Activated naive CD8-positive, alpha-beta T cell treated with anti-CD3 and anti-CD28 coated beads, Interleukin-2, amount 50 U/mL, for 24 hours (primary cell): ENCODE measurements around the gene KRT12.

Source experiments
- ATAC-seq: fragments of 150-1000 bp; cut with Tn5 transposase; one replicate; pipeline ENCODE4 v1.10.0; 2021
- DNase-seq: peaks from one replicate; pipeline ENCODE4 v3.0.0; 2021
- H3K27ac Mint-ChIP-seq: one replicate; pipeline ENCODE4 v1.8.0; 2021; ENCODE audit warnings: mild to moderate bottlenecking, mixed read lengths
- H3K27me3 Mint-ChIP-seq: one replicate; pipeline ENCODE4 v1.8.0; 2021; ENCODE audit warnings: mixed read lengths
- H3K36me3 Mint-ChIP-seq: one replicate; pipeline ENCODE4 v1.8.0; 2021; ENCODE audit warnings: low read depth, mixed read lengths
- H3K4me1 Mint-ChIP-seq: one replicate; pipeline ENCODE4 v1.8.0; 2021; ENCODE audit warnings: mixed read lengths
- H3K4me3 Mint-ChIP-seq: one replicate; pipeline ENCODE4 v1.8.0; 2021; ENCODE audit warnings: mild to moderate bottlenecking, moderate library complexity, mixed read lengths
- H3K9me3 Mint-ChIP-seq: one replicate; pipeline ENCODE4 v1.8.0; 2021; ENCODE audit warnings: mixed read lengths

The KRT12 gene

DNA sequence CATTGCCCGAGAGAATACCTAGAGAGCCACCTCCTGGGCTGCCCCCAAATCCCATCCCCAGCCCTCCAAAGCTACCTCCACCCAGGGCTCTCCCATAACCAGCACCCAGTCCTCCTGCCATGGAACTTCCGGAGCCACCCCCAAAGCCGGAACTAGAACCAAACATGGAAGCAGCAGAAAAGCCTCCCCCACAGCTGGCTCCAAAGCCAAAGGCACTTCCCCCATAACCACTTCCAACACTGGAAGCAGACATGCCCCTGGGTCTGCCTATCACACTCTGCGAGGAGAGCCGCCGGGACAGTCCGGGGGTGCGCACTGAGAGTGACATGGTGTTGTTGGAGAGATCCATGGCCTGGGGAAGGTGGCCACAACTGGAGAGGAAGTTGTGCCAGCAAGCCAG, at the start of gene KRT12:
KRT12 (minus strand) TSS at position 386 of the 400 bp plus-strand sequence; CDS start at position 349, 37 bp downstream.
- no peak for ATAC-seq
- no peak within 1 kb of the TSS for H3K4me3 Mint-ChIP-seq
- H3K36me3 Mint-ChIP-seq, result no peaks in the 10 kb centered on the region
- DNase-seq, result no peak
- peaks cover 27% of the 10 kb centered on the region for H3K27me3 Mint-ChIP-seq
- no peak within 1 kb of the TSS for H3K27ac Mint-ChIP-seq
- H3K9me3 Mint-ChIP-seq, result no peaks in the 10 kb centered on the region
- no peaks in the 10 kb centered on the region for H3K4me1 Mint-ChIP-seq

- H3K9me3 Mint-ChIP-seq, result no peaks in the 10 kb centered on the region
- no peak for DNase-seq
- no peak overlapping the region for H3K4me3 Mint-ChIP-seq
- ATAC-seq, result no peak
- H3K4me1 Mint-ChIP-seq, result peaks cover 9% of the 10 kb centered on the region
- H3K27ac Mint-ChIP-seq, result no peak overlapping the region
- H3K27me3 Mint-ChIP-seq, result no peaks in the 10 kb centered on the region
- H3K36me3 Mint-ChIP-seq, result no peaks in the 10 kb centered on the region
Observed at GRCh38 chr17:40916366-40916765, 49.3 kb upstream of the KRT12 start.

GRCh38 chr17:40915721-40916256, 48.8 kb upstream of the KRT12 start:
- DNase-seq (no peak), ATAC-seq (no peak)
- no peak overlapping the region for H3K27ac Mint-ChIP-seq
- H3K36me3 Mint-ChIP-seq, result no peaks in the 10 kb centered on the region
- no peaks in the 10 kb centered on the region for H3K9me3 Mint-ChIP-seq
- peaks cover 3% of the 10 kb centered on the region for H3K4me1 Mint-ChIP-seq
- no peaks in the 10 kb centered on the region for H3K27me3 Mint-ChIP-seq
- H3K4me3 Mint-ChIP-seq, result no peak overlapping the region

DNA sequence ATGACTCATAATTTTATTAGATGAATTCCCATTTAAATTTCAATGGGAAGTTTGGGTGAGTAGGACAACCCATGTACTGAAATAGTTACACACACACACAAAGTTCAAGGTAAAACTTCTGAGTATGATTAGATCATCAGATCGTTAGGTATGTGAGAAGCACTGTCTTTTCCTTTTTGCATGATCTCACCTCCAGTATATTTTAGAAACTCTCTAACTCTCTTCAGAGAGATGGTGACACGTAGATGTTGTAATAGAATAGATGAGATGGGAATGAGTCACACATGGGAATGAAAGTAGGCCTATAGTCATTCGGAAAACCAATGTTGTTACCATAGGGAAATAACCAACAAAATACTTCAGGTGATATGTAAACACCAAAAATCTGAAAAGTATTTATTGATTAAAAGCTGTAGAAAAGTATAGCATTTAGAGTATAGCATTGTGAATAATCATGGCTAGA, 48.2 kb upstream of the KRT12 start:
- no peak overlapping the region for H3K4me3 Mint-ChIP-seq
- H3K4me1 Mint-ChIP-seq, result peaks cover 3% of the 10 kb centered on the region
- H3K9me3 Mint-ChIP-seq, result no peaks in the 10 kb centered on the region
- no peaks in the 10 kb centered on the region for H3K36me3 Mint-ChIP-seq
- DNase-seq (no peak), ATAC-seq (peak; percentile 73)
- no peak overlapping the region for H3K27ac Mint-ChIP-seq
- H3K27me3 Mint-ChIP-seq, result no peaks in the 10 kb centered on the region

GRCh38 chr17:40914075-40914855, 47.2 kb upstream of the KRT12 start:
- H3K4me1 Mint-ChIP-seq, result peaks cover 3% of the 10 kb centered on the region
- no peak overlapping the region for H3K4me3 Mint-ChIP-seq
- H3K36me3 Mint-ChIP-seq, result no peaks in the 10 kb centered on the region
- H3K27me3 Mint-ChIP-seq, result no peaks in the 10 kb centered on the region
- no peaks in the 10 kb centered on the region for H3K9me3 Mint-ChIP-seq
- DNase-seq (no peak), ATAC-seq (no peak)
- H3K27ac Mint-ChIP-seq, result no peak overlapping the region

GRCh38 chr17:40912486-40913210, 45.6 kb upstream of the KRT12 start:
- Mint-ChIP-seq H3K36me3 (no peaks in the 10 kb centered on the region), H3K4me3 (no peak overlapping the region), H3K27ac (no peak overlapping the region), H3K4me1 (peaks cover 3% of the 10 kb centered on the region), H3K27me3 (peaks cover 15% of the 10 kb centered on the region), H3K9me3 (no peaks in the 10 kb centered on the region)
- ATAC-seq (no peak), DNase-seq (no peak)

DNA sequence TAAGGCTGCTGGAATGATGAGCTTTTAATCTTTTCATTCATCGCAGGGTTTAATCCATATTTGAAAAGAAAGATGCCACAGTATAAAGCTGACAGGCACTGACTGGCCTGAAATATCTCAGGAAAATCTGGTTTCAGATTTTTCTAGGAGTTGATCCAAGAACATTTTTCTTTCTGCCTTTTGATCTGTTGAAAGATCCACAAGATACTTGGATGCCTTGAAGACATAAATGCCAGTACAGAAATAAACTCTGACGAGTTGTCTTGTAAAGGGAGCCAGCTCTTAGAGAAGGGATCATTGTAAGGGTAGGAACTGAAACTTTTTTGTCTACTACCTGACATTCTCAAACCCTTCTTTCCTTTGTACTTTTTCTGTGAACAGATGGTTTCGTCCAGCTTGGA, 43.4 kb upstream of the KRT12 start:
- Mint-ChIP-seq H3K27ac (no peak overlapping the region), H3K36me3 (no peaks in the 10 kb centered on the region), H3K4me3 (no peak overlapping the region), H3K27me3 (peaks cover 20% of the 10 kb centered on the region), H3K9me3 (no peaks in the 10 kb centered on the region), H3K4me1 (no peaks in the 10 kb centered on the region)
- no peak for ATAC-seq
- no peak for DNase-seq

GRCh38 chr17:40909755-40910154, 42.7 kb upstream of the KRT12 start:
- Mint-ChIP-seq H3K27me3 (peaks cover 20% of the 10 kb centered on the region), H3K9me3 (no peaks in the 10 kb centered on the region), H3K4me3 (no peak overlapping the region), H3K36me3 (no peaks in the 10 kb centered on the region), H3K27ac (no peak overlapping the region), H3K4me1 (no peaks in the 10 kb centered on the region)
- ATAC-seq, result no peak
- no peak for DNase-seq

GRCh38 chr17:40909351-40909750, 42.3 kb upstream of the KRT12 start:
- H3K4me1 Mint-ChIP-seq, result no peaks in the 10 kb centered on the region
- no peaks in the 10 kb centered on the region for H3K36me3 Mint-ChIP-seq
- no peaks in the 10 kb centered on the region for H3K9me3 Mint-ChIP-seq
- ATAC-seq (peak; percentile 91), DNase-seq (peak; percentile 62)
- no peak overlapping the region for H3K27ac Mint-ChIP-seq
- H3K27me3 Mint-ChIP-seq, result peaks cover 24% of the 10 kb centered on the region
- H3K4me3 Mint-ChIP-seq, result no peak overlapping the region

DNA sequence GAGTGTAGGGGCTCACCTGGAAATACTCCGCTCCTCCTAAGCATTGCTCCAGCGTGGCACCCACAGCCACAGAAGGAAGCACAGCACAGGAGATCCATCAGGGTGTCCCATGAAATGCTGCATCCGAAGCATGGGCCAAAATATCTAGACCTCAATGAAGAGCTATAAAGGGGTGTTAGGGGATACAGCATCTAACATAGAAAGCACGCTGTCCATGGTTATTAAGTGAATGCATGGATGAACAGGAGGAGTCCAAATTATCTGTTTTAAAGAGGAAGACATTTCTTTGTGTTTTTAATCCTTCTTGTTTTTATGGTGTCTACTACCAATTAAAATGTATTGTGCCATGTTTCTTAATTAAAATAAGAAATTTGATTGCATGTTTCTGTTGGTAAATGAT, 39.6 kb upstream of the KRT12 start:
- Mint-ChIP-seq H3K27me3 (peaks cover 26% of the 10 kb centered on the region), H3K9me3 (no peaks in the 10 kb centered on the region), H3K4me1 (peaks cover 16% of the 10 kb centered on the region), H3K27ac (no peak overlapping the region), H3K36me3 (no peaks in the 10 kb centered on the region), H3K4me3 (no peak overlapping the region)
- no peak for ATAC-seq
- no peak for DNase-seq

- Mint-ChIP-seq H3K27me3 (peaks cover 33% of the 10 kb centered on the region), H3K4me3 (no peak overlapping the region), H3K36me3 (no peaks in the 10 kb centered on the region), H3K4me1 (peaks cover 16% of the 10 kb centered on the region), H3K9me3 (no peaks in the 10 kb centered on the region), H3K27ac (no peak overlapping the region)
- ATAC-seq, result no peak
- no peak for DNase-seq
Observed at GRCh38 chr17:40905370-40905769, 38.3 kb upstream of the KRT12 start.

DNA sequence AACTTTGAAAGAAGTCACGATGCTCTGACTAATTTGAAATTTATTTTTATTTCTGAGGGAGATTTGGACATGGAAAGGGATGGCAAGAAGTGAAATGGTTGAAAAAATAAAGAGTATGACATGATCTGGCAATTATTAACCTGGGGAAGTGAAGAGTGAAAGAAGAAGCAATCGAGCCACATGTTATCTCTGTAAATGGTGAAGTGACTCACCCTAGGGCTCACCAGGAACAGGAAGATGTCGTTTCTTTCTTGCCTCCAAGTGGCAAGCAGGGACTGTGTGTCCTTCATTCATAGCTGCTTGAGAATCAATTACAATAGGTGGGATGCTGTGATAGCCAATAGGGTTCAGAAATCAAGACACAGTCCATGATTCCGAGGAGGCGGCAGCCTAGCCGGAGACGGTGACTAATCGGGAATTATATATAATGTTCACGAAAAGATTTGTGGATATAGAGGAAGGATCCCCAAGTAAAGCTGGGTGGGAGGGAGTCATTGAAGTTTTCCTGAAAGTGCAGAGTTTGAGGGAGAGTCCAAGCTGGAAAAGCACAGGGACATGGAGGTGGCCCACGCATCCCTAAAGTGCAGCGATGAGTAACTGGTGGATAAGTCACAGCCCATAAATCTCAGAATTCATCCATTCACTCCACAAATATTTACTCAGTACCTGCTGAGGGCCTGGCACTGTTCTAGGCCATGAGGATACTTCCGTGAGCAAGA, 36.3 kb upstream of the KRT12 start:
- Mint-ChIP-seq H3K4me3 (no peak overlapping the region), H3K4me1 (peaks cover 16% of the 10 kb centered on the region), H3K9me3 (no peaks in the 10 kb centered on the region), H3K27me3 (peaks cover 31% of the 10 kb centered on the region), H3K36me3 (no peaks in the 10 kb centered on the region), H3K27ac (no peak overlapping the region)
- DNase-seq (no peak), ATAC-seq (no peak)

- Mint-ChIP-seq H3K27me3 (peaks cover 24% of the 10 kb centered on the region), H3K4me3 (no peak overlapping the region), H3K4me1 (peaks cover 16% of the 10 kb centered on the region), H3K27ac (no peak overlapping the region), H3K9me3 (no peaks in the 10 kb centered on the region), H3K36me3 (no peaks in the 10 kb centered on the region)
- ATAC-seq (no peak), DNase-seq (no peak)
Observed at GRCh38 chr17:40902498-40902897, 35.5 kb upstream of the KRT12 start.

GRCh38 chr17:40901981-40902474, 35.0 kb upstream of the KRT12 start:
- no peak overlapping the region for H3K4me3 Mint-ChIP-seq

More at GRCh38 chr17:40901981-40902474, 35.0 kb upstream of the KRT12 start:
- DNase-seq (no peak), ATAC-seq (no peak)
- Mint-ChIP-seq H3K9me3 (no peaks in the 10 kb centered on the region), H3K27ac (no peak overlapping the region), H3K4me1 (peaks cover 16% of the 10 kb centered on the region), H3K36me3 (no peaks in the 10 kb centered on the region), H3K27me3 (peaks cover 22% of the 10 kb centered on the region)
